Smooth muscle cell (in vitro differentiated cells): ENCODE measurements around the gene TRIM67. TPM values are rescaled to one million over a fixed set of nuclear protein-coding genes. Genes with fewer than 3 reads are reported as not detected.

Experiments used
- DNase-seq: peaks from one replicate; lab custom pipeline; 2025; ENCODE audit not compliant: unreplicated experiment; lab: John Stamatoyannopoulos, UW
- H2AFZ ChIP-seq: fragments of 200-600 bp; sonication (generic); 2 replicates; pipeline ENCODE4 v1.6.0; 2016; ENCODE audit warnings: antibody characterized with exemption, low read depth, mild to moderate bottlenecking
- H3F3A ChIP-seq: fragments of 200-600 bp; sonication (generic); 2 replicates; pipeline ENCODE4 v1.6.0; 2017; ENCODE audit warnings: antibody characterized with exemption, low read depth
- H3K27ac ChIP-seq: fragments of 200-600 bp; sonication (generic); 2 replicates; pipeline ENCODE4 v1.5.1; 2016; ENCODE audit warnings: low read depth, mild to moderate bottlenecking
- H3K27me3 ChIP-seq: fragments of 200-600 bp; sonication (generic); 2 replicates; pipeline ENCODE4 v1.6.1; 2016; ENCODE audit warnings: low read depth, mild to moderate bottlenecking
- H3K36me3 ChIP-seq: fragments of 200-600 bp; sonication (generic); 2 replicates; pipeline ENCODE4 v1.5.1; 2016; ENCODE audit warnings: low read depth
- H3K4me1 ChIP-seq: fragments of 200-600 bp; sonication (generic); 2 replicates; pipeline ENCODE4 v1.5.1; 2016; ENCODE audit warnings: low read depth
- H3K4me2 ChIP-seq: fragments of 200-600 bp; sonication (generic); 2 replicates; pipeline ENCODE4 v1.6.0; 2016; ENCODE audit warnings: mild to moderate bottlenecking
- H3K4me3 ChIP-seq: fragments of 200-600 bp; sonication (generic); 2 replicates; pipeline ENCODE4 v1.5.1; 2016; ENCODE audit warnings: mild to moderate bottlenecking
- H3K79me2 ChIP-seq: fragments of 200-600 bp; sonication (generic); 2 replicates; pipeline ENCODE4 v1.6.0; 2016; ENCODE audit warnings: low read depth, mild to moderate bottlenecking
- H3K9ac ChIP-seq: fragments of 200-600 bp; sonication (generic); 2 replicates; pipeline ENCODE4 v1.6.0; 2016; ENCODE audit warnings: low read depth
- H3K9me3 ChIP-seq: fragments of 200-600 bp; sonication (generic); replicated peaks from 2 replicates; pipeline ENCODE4 v1.5.1; 2016; ENCODE audit warnings: low read depth
- H4K20me1 ChIP-seq: fragments of 200-600 bp; sonication (generic); 2 replicates; pipeline ENCODE4 v1.6.0; 2016; ENCODE audit warnings: low read depth
- WGBS: methylation state at CpG from one replicate; pipeline ENCODE4 v1.1.7; 2016; ENCODE audit warnings: low lambda C conversion rate; 5-methylcytosine and 5-hydroxymethylcytosine counted together
- polyA plus RNA-seq: library from polyadenylated mRNA; unstranded; fragments of >200 nt; fragmentation: Nextera tagmentation; extraction: Ambion mirVana; gene quantifications from 2 replicates; pipeline ENCODE4 v1.2.1, GENCODE V29; 2016
- total RNA-seq: library from RNA; depleted of rRNA; stranded (reverse); fragments of >200 nt; gene quantifications from 2 replicates; pipeline ENCODE4 v1.2.3, GENCODE V29; 2014
- TF ChIP-seq, protein P1 (sequence below): fragments of 200-600 bp; sonication (generic); IDR thresholded peaks from 2 replicates; pipeline ENCODE4 v1.5.1; 2017; ENCODE audit warnings: borderline replicate concordance, mild to moderate bottlenecking, antibody characterized with exemption; ENCODE audit not compliant: insufficient read depth, poor library complexity, severe bottlenecking

The TRIM67 gene
- total and polyA plus RNA-seq, 2 experiments from 2014 or later, result 0.04 to 0.25 TPM

DNA sequence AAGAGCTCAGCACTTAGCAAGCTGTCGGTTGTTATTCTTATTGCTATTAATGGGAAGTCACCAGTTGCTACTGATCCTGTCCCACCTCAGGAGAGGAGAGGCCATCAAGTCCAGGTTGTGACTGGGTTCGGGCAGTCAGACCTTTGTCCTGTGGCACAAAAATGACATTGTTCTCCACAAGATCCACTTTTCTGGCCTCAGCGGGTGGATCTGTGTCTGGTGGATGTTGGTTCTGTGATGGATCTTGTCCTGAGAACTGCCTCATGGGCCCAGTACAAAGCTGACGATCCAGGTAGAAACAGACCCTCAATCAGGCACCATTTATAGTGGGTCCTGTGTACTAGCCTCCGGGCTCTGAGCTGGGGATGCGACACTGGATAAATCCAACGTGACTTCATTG, 26.9 kb downstream of the TRIM67 start:
- Histone ChIP-seq H3K36me3 (no peaks in the 10 kb centered on the region), H3K9me3 (no peaks in the 10 kb centered on the region), H3K4me3 (no peak overlapping the region), H3K27ac (no peak overlapping the region), H4K20me1 (no peaks in the 10 kb centered on the region), H3K4me1 (peaks cover 8% of the 10 kb centered on the region), H3K4me2 (no peak overlapping the region), H3F3A (no peaks in the 10 kb centered on the region), H3K79me2 (no peaks in the 10 kb centered on the region), H3K9ac (no peak overlapping the region), H2AFZ (no peak overlapping the region), H3K27me3 (peaks cover 34% of the 10 kb centered on the region)
- no peak for DNase-seq
- TF ChIP-seq, protein P1, sequence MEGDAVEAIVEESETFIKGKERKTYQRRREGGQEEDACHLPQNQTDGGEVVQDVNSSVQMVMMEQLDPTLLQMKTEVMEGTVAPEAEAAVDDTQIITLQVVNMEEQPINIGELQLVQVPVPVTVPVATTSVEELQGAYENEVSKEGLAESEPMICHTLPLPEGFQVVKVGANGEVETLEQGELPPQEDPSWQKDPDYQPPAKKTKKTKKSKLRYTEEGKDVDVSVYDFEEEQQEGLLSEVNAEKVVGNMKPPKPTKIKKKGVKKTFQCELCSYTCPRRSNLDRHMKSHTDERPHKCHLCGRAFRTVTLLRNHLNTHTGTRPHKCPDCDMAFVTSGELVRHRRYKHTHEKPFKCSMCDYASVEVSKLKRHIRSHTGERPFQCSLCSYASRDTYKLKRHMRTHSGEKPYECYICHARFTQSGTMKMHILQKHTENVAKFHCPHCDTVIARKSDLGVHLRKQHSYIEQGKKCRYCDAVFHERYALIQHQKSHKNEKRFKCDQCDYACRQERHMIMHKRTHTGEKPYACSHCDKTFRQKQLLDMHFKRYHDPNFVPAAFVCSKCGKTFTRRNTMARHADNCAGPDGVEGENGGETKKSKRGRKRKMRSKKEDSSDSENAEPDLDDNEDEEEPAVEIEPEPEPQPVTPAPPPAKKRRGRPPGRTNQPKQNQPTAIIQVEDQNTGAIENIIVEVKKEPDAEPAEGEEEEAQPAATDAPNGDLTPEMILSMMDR, result no peak
- WGBS, result 94% methylated on average over 7 of the region's 7 CpGs

DNA sequence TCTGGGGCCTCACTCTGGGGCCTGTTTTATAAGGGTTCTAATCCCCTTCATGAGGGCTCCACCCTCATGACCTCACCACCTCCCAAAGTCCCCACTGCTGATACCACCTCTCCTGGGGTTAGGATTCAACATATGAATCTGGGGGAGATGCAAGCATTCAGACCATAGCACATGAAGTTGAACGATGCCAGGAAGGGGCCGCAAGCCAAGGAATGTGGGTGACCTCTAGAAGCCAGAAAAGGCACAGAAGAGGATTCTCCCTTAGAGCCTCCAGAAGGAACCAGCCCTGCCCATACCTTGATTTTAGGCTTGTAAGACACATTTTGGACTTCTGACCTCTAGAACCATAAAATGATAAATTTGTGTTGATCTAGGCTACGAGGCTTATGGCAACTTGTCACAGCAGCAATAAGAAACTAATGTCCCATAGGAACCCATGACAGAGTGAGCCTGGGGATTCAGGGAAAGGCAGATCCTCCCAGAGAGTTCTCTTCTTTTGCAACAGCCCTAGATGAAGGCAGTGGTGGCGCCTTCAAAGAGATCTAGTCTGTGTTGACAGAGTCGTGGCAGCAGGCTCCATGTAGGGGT, 27.9 kb downstream of the TRIM67 start:
- no peak for DNase-seq
- no peak overlapping the region for H3K4me2 ChIP-seq

DNA sequence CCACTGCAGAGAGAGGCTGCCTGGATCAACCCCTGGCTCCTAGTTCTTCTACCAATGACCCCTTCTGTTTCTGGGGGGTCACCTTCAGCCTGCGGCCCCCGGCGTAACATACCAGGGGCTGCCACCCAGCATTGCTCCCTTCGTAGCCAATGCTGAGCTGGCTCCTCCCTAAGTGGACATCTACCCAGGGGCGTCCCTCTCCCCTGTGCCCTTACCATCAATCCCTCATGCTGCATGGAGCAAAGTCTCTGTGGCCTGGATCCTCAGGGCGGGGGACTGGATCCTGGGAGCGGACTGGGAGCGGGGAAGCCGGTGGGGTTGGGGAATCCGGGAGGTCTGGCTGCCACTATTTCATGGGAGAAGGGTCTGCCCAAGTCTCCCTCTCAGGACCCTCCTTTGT, 28.6 kb downstream of the TRIM67 start:
- H3K36me3 ChIP-seq, result no peaks in the 10 kb centered on the region
- H4K20me1 ChIP-seq, result no peaks in the 10 kb centered on the region
- no peak overlapping the region for H2AFZ ChIP-seq
- no peaks in the 10 kb centered on the region for H3F3A ChIP-seq
- H3K79me2 ChIP-seq, result no peaks in the 10 kb centered on the region
- no peaks in the 10 kb centered on the region for H3K9me3 ChIP-seq
- TF ChIP-seq, protein P1, result no peak
- H3K27ac ChIP-seq, result no peak overlapping the region
- H3K4me1 ChIP-seq, result no peaks in the 10 kb centered on the region
- H3K9ac ChIP-seq, result no peak overlapping the region
- H3K4me3 ChIP-seq, result no peak overlapping the region
- no peak overlapping the region for H3K4me2 ChIP-seq
- 94% methylated on average over 9 of the region's 10 CpGs for WGBS
- H3K27me3 ChIP-seq, result peaks cover 21% of the 10 kb centered on the region
- no peak for DNase-seq

More for the DNA sequence above, 27.9 kb downstream of the TRIM67 start:
- no peak overlapping the region for H3K9ac ChIP-seq
- WGBS, result 89% methylated on average over 5 of the region's 5 CpGs
- peaks cover 28% of the 10 kb centered on the region for H3K27me3 ChIP-seq
- H3K36me3 ChIP-seq, result no peaks in the 10 kb centered on the region
- H2AFZ ChIP-seq, result no peak overlapping the region
- no peaks in the 10 kb centered on the region for H3K79me2 ChIP-seq
- H4K20me1 ChIP-seq, result no peaks in the 10 kb centered on the region
- no peaks in the 10 kb centered on the region for H3F3A ChIP-seq
- H3K27ac ChIP-seq, result no peak overlapping the region
- no peak overlapping the region for H3K4me3 ChIP-seq
- TF ChIP-seq, protein P1, result no peak
- no peaks in the 10 kb centered on the region for H3K9me3 ChIP-seq
- peaks cover 2% of the 10 kb centered on the region for H3K4me1 ChIP-seq

DNA sequence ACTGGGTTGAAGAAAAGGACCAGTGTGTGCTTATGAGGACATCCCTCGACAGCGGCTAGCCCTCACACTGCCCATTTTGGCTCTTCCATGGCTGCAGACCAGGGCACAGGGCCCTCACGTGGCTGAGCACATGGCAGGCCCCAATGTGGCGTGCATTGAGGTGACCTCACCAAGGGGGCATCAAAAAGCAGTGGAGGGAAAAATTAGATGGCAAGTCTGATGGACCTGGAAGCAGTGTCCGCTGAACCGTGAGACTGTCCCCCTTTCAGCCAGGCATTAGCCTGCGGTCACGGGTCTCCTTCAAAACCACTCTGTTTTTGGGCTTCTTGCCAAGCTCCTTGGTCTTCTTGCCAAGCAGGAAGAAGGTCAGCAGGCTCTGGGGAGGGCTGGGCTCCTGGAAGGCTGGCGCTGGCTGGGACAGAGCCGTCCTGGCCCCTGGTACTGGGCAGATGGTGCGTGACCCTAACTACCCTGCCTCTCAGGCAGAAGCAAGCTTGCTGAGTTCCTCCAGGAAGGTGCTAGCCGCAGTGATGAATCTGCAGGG, 30.8 kb downstream of the TRIM67 start:
- Histone ChIP-seq H3K9me3 (no peaks in the 10 kb centered on the region), H3K9ac (no peak overlapping the region), H3K4me2 (no peak overlapping the region), H4K20me1 (no peaks in the 10 kb centered on the region), H3K27me3 (peaks cover 10% of the 10 kb centered on the region), H3K27ac (no peak overlapping the region), H3F3A (no peaks in the 10 kb centered on the region), H3K4me3 (no peak overlapping the region), H2AFZ (no peak overlapping the region), H3K79me2 (no peaks in the 10 kb centered on the region), H3K36me3 (no peaks in the 10 kb centered on the region), H3K4me1 (no peaks in the 10 kb centered on the region)
- WGBS, result 89% methylated on average over 12 of the region's 12 CpGs
- TF ChIP-seq, protein P1, result no peak
- no peak for DNase-seq
